ENCODE results near the gene LDB2. TPM values are rescaled to one million over a fixed set of nuclear protein-coding genes. Genes with fewer than 3 reads are reported as not detected.

The LDB2 gene
- total RNA-seq, 2 donors from 2014 or later, result 11.4 to 14.5 TPM

- Histone ChIP-seq H3K36me3 (ENCODE audit: control insufficient read depth, insufficient read depth, low read length) (no peaks in the 10 kb centered on the region), H3K4me3 (ENCODE audit: low read length) (no peak overlapping the region), H3K9me3 (ENCODE audit: control insufficient read depth, low read length) (no peaks in the 10 kb centered on the region), H3K27ac (ENCODE audit: low read depth, low read length) (peak overlapping the region; percentile 86), H3K9ac (ENCODE audit: extremely low read depth, low read length, poor library complexity, severe bottlenecking) (no peak overlapping the region), H3K4me1 (ENCODE audit: control insufficient read depth, insufficient read depth, low read length) (no peaks in the 10 kb centered on the region), H3K27me3 (ENCODE audit: control insufficient read depth, insufficient read depth, low read length, poor library complexity, severe bottlenecking) (no peaks in the 10 kb centered on the region)
- H3K4me1 Mint-ChIP-seq, result peaks cover 9% of the 10 kb centered on the region
- DNase-seq, result no peak
- WGBS, 2 experiments (ENCODE audit: insufficient coverage in 1 of 2, insufficient read length in 1 of 2), result 47 to 77% methylated on average over 2 to 3 of the region's 3 CpGs
- H3K4me3 Mint-ChIP-seq, result no peak overlapping the region
- H3K36me3 Mint-ChIP-seq (ENCODE audit: low read depth), result no peaks in the 10 kb centered on the region
- peaks cover 25% of the 10 kb centered on the region for H3K27me3 Mint-ChIP-seq (ENCODE audit: insufficient read depth)
- no peak overlapping the region for H3K27ac Mint-ChIP-seq
- H3K9me3 Mint-ChIP-seq, result no peaks in the 10 kb centered on the region
- TF ChIP-seq CTCF (conservative IDR thresholded peaks at IDR 0.05), result no peak
Observed at GRCh38 chr4:16591272-16591826, 307.1 kb downstream of the LDB2 start.

GRCh38 chr4:16590797-16591196 lies 307.6 kb downstream of the LDB2 start:
- TF ChIP-seq CTCF (conservative IDR thresholded peaks at IDR 0.05), result no peak
- DNase-seq, result peak; percentile 50
- Histone ChIP-seq H3K27me3 (ENCODE audit: control insufficient read depth, insufficient read depth, low read length, poor library complexity, severe bottlenecking) (no peaks in the 10 kb centered on the region), H3K9me3 (ENCODE audit: control insufficient read depth, low read length) (no peaks in the 10 kb centered on the region), H3K4me3 (ENCODE audit: low read length) (no peak overlapping the region), H3K9ac (ENCODE audit: extremely low read depth, low read length, poor library complexity, severe bottlenecking) (no peak overlapping the region), H3K36me3 (ENCODE audit: control insufficient read depth, insufficient read depth, low read length) (no peaks in the 10 kb centered on the region), H3K4me1 (ENCODE audit: control insufficient read depth, insufficient read depth, low read length) (no peaks in the 10 kb centered on the region), H3K27ac (ENCODE audit: low read depth, low read length) (peak overlapping the region; percentile 86)
- Mint-ChIP-seq H3K9me3 (no peaks in the 10 kb centered on the region), H3K27ac (no peak overlapping the region), H3K27me3 (ENCODE audit: insufficient read depth) (peaks cover 25% of the 10 kb centered on the region), H3K4me1 (peaks cover 9% of the 10 kb centered on the region), H3K4me3 (no peak overlapping the region), H3K36me3 (ENCODE audit: low read depth) (no peaks in the 10 kb centered on the region)
- WGBS, 2 experiments (ENCODE audit: insufficient coverage in 1 of 2, insufficient read length in 1 of 2), result 31 to 49% methylated on average over 2 to 4 of the region's 4 CpGs

- Histone ChIP-seq H3K27ac (ENCODE audit: low read depth, low read length) (no peak overlapping the region), H3K27me3 (ENCODE audit: control insufficient read depth, insufficient read depth, low read length, poor library complexity, severe bottlenecking) (no peaks in the 10 kb centered on the region), H3K9ac (ENCODE audit: extremely low read depth, low read length, poor library complexity, severe bottlenecking) (no peak overlapping the region), H3K9me3 (ENCODE audit: control insufficient read depth, low read length) (no peaks in the 10 kb centered on the region), H3K36me3 (ENCODE audit: control insufficient read depth, insufficient read depth, low read length) (no peaks in the 10 kb centered on the region), H3K4me1 (ENCODE audit: control insufficient read depth, insufficient read depth, low read length) (no peaks in the 10 kb centered on the region), H3K4me3 (ENCODE audit: low read length) (no peak overlapping the region)
- no peaks in the 10 kb centered on the region for H3K36me3 Mint-ChIP-seq (ENCODE audit: low read depth)
- H3K27ac Mint-ChIP-seq, result no peak overlapping the region
- DNase-seq, result no peak
- no peak for TF ChIP-seq CTCF (conservative IDR thresholded peaks at IDR 0.05)
- peaks cover 9% of the 10 kb centered on the region for H3K4me1 Mint-ChIP-seq
- H3K27me3 Mint-ChIP-seq (ENCODE audit: insufficient read depth), result peaks cover 21% of the 10 kb centered on the region
- no peaks in the 10 kb centered on the region for H3K9me3 Mint-ChIP-seq
- no peak overlapping the region for H3K4me3 Mint-ChIP-seq
- 93 to 97% methylated on average over 6 of the region's 6 CpGs for WGBS, 2 experiments (ENCODE audit: insufficient coverage in 1 of 2, insufficient read length in 1 of 2)
Observed at GRCh38 chr4:16588651-16589050, 309.8 kb downstream of the LDB2 start.
